Astrocyte of the hippocampus (primary cell): ENCODE measurements around the gene SLC2A5.

Experiments
- DNase-seq: peaks from one replicate; pipeline ENCODE4 v3.0.0; 2011; ENCODE audit warnings: low read depth, low spot score

Gene SLC2A5

GRCh38 chr1:9093581-9093980 lies 24.1 kb upstream of the SLC2A5 start:
- DNase-seq: no peak

- DNase-seq: no peak
These were observed 23.7 kb upstream of the SLC2A5 start for GRCh38 chr1:9093091-9093490.

- no peak for DNase-seq
These were observed 19.4 kb upstream of the SLC2A5 start for GRCh38 chr1:9088807-9089206.

- no peak for DNase-seq
These were observed 18.1 kb upstream of the SLC2A5 start for GRCh38 chr1:9087411-9088125.

- no peak for DNase-seq
These were observed 17.4 kb upstream of the SLC2A5 start for GRCh38 chr1:9086796-9087195.

GRCh38 chr1:9086045-9086444 lies 16.6 kb upstream of the SLC2A5 start:
- no peak for DNase-seq

- DNase-seq: no peak
These were observed 16.0 kb upstream of the SLC2A5 start for GRCh38 chr1:9085306-9085940.

- peak; percentile 79 for DNase-seq
These were observed 15.5 kb upstream of the SLC2A5 start for GRCh38 chr1:9084906-9085305.

- DNase-seq: no peak
These were observed 12.0 kb upstream of the SLC2A5 start for GRCh38 chr1:9081473-9081872.

GRCh38 chr1:9080705-9081291 lies 11.4 kb upstream of the SLC2A5 start:
- peak; percentile 84 for DNase-seq

GRCh38 chr1:9079988-9080704 lies 10.7 kb upstream of the SLC2A5 start:
- no peak for DNase-seq

GRCh38 chr1:9078752-9079500 lies 9.5 kb upstream of the SLC2A5 start:
- DNase-seq: no peak

GRCh38 chr1:9078015-9078751 lies 8.7 kb upstream of the SLC2A5 start:
- DNase-seq: peak; percentile 84

GRCh38 chr1:9075022-9075421 lies 5.6 kb upstream of the SLC2A5 start:
- no peak for DNase-seq

GRCh38 chr1:9073143-9073542 lies 3.7 kb upstream of the SLC2A5 start:
- no peak for DNase-seq

GRCh38 chr1:9071554-9072235 lies 2.3 kb upstream of the SLC2A5 start:
- no peak for DNase-seq

- no peak for DNase-seq
These were observed 1.1 kb upstream of the SLC2A5 start for GRCh38 chr1:9070486-9070885.

- DNase-seq: no peak
These were observed 482 bp downstream of the SLC2A5 start for GRCh38 chr1:9068981-9069325.

- DNase-seq: peak; percentile 69
These were observed 2.3 kb downstream of the SLC2A5 start for GRCh38 chr1:9066945-9067807.
